ENCODE measurements around the gene CCDC192.
"Not testable (repeated sequence)": the region's sequence is repeated elsewhere in the genome, so short reads cannot be mapped to it uniquely, and the experiment has no call there.

The CCDC192 gene

DNA sequence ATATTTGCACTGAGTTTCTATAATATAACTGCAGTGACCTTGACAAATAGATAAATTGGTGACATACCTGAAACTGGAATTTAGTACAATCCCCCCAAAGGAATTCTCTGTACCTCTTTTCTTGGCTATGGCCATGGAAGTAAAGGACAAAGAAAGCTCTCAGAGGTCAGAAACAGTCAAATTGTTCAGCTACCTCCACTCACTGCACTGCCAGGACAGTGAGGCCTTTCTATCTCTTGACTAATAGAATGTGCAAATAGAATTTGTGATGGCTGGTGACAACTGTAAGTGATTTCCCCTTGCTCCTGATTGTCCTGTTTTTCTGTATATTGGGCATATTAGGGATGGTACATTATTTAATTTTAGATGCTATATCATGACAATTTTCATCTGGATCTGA is 67.1 kb downstream of the CCDC192 start:
- TF ChIP-seq, protein P1, sequence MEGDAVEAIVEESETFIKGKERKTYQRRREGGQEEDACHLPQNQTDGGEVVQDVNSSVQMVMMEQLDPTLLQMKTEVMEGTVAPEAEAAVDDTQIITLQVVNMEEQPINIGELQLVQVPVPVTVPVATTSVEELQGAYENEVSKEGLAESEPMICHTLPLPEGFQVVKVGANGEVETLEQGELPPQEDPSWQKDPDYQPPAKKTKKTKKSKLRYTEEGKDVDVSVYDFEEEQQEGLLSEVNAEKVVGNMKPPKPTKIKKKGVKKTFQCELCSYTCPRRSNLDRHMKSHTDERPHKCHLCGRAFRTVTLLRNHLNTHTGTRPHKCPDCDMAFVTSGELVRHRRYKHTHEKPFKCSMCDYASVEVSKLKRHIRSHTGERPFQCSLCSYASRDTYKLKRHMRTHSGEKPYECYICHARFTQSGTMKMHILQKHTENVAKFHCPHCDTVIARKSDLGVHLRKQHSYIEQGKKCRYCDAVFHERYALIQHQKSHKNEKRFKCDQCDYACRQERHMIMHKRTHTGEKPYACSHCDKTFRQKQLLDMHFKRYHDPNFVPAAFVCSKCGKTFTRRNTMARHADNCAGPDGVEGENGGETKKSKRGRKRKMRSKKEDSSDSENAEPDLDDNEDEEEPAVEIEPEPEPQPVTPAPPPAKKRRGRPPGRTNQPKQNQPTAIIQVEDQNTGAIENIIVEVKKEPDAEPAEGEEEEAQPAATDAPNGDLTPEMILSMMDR (IDR thresholded peaks at IDR 0.05; ENCODE audit: low read depth, low read length, missing control alignments): no peak
- no peaks in the 10 kb centered on the region for H3K36me3 ChIP-seq (replicated peaks)
- H3K27me3 ChIP-seq (replicated peaks): no peaks in the 10 kb centered on the region
- in situ Hi-C loops (cut with HindIII; ENCODE audit: low pct_ligation_motif_present, low sequenced_read_pairs): no loop called here
- H3K4me3 ChIP-seq (ENCODE audit: low read depth, low read length): no peak overlapping the region
- DNase-seq: no peak
- no peak overlapping the region for H3K27ac ChIP-seq

DNA sequence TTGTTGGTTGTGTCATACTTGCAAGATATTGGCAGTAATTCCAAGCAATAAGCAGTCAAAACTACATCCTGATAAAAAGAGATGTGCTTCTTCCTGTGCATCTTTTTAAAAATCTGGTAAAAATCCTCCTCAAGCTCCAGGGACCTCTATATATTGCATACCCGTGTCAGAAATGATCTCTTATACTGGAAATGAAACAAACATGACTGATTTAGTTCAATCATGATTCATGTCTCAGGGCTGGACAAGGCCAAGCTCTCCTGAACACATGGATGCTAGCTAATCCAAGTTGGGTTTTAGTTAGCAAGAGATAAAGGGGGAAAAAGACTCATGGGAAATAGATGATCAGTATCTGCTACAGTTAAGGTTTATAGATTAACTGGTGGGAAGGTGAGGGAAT is 69.3 kb downstream of the CCDC192 start:
- no peak for DNase-seq
- Histone ChIP-seq H3K36me3 (replicated peaks) (no peaks in the 10 kb centered on the region), H3K4me3 (ENCODE audit: low read depth, low read length) (no peak overlapping the region), H3K27ac (no peak overlapping the region), H3K27me3 (replicated peaks) (no peaks in the 10 kb centered on the region)
- in situ Hi-C loops (cut with HindIII; ENCODE audit: low pct_ligation_motif_present, low sequenced_read_pairs): no loop called here
- TF ChIP-seq, protein P1 (IDR thresholded peaks at IDR 0.05; ENCODE audit: low read depth, low read length, missing control alignments): no peak

DNA sequence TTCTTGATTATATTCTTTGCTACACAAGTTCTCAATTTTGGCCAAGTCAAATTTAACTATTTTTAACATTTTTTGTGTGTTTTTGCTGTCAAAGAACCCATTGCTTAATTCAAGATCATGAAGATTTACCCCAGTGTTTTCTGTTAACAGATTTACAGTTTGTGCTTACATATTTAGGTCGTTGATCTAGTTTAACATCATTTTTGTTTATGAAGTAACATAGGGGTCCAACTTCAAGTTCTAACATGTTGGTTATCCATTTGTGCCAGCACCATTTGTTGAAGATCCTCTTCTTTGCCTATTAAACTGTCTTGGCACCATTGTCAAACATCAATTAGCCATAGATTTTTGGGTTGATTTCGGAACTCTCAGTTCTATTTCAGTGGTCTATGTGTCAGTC is 71.0 kb downstream of the CCDC192 start:
- no peaks in the 10 kb centered on the region for H3K36me3 ChIP-seq (replicated peaks)
- no peak overlapping the region for H3K4me3 ChIP-seq (ENCODE audit: low read depth, low read length)
- DNase-seq: no peak
- TF ChIP-seq, protein P1 (IDR thresholded peaks at IDR 0.05; ENCODE audit: low read depth, low read length, missing control alignments): no peak
- H3K27ac ChIP-seq: no peak overlapping the region
- in situ Hi-C loops (cut with HindIII; ENCODE audit: low pct_ligation_motif_present, low sequenced_read_pairs): no loop called here
- no peaks in the 10 kb centered on the region for H3K27me3 ChIP-seq (replicated peaks)

DNA sequence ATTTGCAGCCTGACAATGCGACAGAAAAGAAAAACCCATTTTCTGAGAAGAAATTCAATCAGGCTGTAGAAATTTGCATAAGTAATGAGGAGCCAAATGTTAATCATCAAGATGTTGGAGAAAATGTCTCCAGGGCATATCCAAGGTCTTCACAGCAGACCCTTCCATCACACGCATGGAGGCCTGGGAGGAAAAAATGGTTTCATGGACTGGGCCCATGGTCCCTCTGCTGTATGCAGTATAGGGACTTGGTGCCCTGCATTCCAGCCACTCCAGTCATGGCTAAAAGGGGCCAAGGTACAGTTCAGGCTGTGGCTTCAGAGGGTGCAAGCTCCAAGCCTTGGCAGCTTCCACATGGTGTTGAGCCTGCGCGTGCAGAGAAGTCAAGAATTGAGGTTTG is 73.3 kb downstream of the CCDC192 start:
- Histone ChIP-seq H3K27ac (no peak overlapping the region), H3K4me3 (ENCODE audit: low read depth, low read length) (no peak overlapping the region), H3K36me3 (replicated peaks) (no peaks in the 10 kb centered on the region), H3K27me3 (replicated peaks) (no peaks in the 10 kb centered on the region)
- TF ChIP-seq, protein P1 (IDR thresholded peaks at IDR 0.05; ENCODE audit: low read depth, low read length, missing control alignments): no peak
- DNase-seq: no peak
- in situ Hi-C loops (cut with HindIII; ENCODE audit: low pct_ligation_motif_present, low sequenced_read_pairs): no loop called here

DNA sequence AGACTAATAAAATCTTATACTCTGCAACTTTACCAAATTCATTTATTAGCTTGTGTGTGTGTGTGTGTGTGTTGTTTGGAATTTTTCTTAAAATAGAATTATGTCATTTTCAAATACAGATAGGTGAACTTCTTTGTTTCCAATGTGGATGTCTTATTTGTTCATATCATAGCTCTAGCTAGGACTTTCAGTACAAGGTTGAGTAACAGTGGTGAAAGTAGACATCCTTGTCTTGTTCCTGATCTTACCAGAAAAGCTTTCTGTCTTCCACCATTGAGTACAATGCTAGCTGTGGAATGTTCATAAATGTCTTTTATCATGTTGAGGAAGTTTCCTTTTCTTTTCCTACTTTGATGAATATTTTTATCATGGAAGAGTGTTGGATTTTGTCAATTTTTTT is 74.8 kb downstream of the CCDC192 start:
- in situ Hi-C loops (cut with HindIII; ENCODE audit: low pct_ligation_motif_present, low sequenced_read_pairs): no loop called here
- H3K4me3 ChIP-seq (ENCODE audit: low read depth, low read length): no peak overlapping the region
- no peaks in the 10 kb centered on the region for H3K27me3 ChIP-seq (replicated peaks)
- TF ChIP-seq, protein P1 (IDR thresholded peaks at IDR 0.05; ENCODE audit: low read depth, low read length, missing control alignments): no peak
- DNase-seq: no peak
- H3K27ac ChIP-seq: no peak overlapping the region
- H3K36me3 ChIP-seq (replicated peaks): no peaks in the 10 kb centered on the region

DNA sequence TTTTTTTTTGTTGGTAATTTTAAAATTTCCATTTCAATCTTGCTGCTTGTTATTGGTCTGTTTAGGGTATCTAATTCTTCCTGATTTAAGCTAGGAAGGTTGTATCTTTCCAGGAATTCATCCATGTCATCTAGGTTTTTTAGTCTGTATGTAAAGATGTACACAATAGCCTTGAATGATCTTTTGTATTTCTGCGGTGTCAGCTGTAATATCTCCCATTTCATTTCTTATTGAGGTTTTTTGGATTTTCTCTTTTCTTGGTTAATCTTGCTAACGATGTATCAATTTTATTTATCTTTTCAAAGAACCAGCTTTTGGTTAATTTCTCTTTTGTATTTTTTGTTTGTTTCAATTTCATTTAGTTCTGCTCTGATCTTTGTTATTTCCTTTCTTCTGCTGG is 79.3 kb downstream of the CCDC192 start:
- H3K4me3 ChIP-seq (ENCODE audit: low read depth, low read length); H3K27me3 ChIP-seq (replicated peaks); in situ Hi-C loops (cut with HindIII; ENCODE audit: low pct_ligation_motif_present, low sequenced_read_pairs); H3K36me3 ChIP-seq (replicated peaks); H3K27ac ChIP-seq; DNase-seq: not testable (repeated sequence)
